IMR-90 (cell line): ENCODE data around the gene BFAR. TPM values are rescaled to one million over a fixed set of nuclear protein-coding genes. Genes with fewer than 3 reads are reported as not detected.

Source experiments
- ATAC-seq: fragments of 200-7000 bp; cut with Tn5 transposase; 2 replicates; pipeline ENCODE4 v1.9.1; 2020; ENCODE audit warnings: low read depth, mild to moderate bottlenecking, moderate library complexity
- BruUV-seq: library from RNA; stranded (reverse); fragments of 400-500 nt; replicated peaks from 2 replicates; lab custom pipeline; 2021; lab: Mats Ljungman, UMichigan
- CTCF ChIA-PET: fragments of 300-600 bp; formaldehyde crosslinking; extraction: SDS; loops from one replicate; lab custom pipeline; 2021; ENCODE audit warnings: antibody characterized with exemption; lab: Yijun Ruan, JAX
- POLR2A ChIA-PET: fragments of 300-600 bp; sonication (Branson Sonifier 250); formaldehyde crosslinking; loops from one replicate; lab custom pipeline; 2022; ENCODE audit warnings: antibody characterized with exemption; ENCODE audit not compliant: unreplicated experiment; lab: Charles Lee
- DNase-seq: peaks from one replicate; pipeline ENCODE4 v3.0.0; 2013
- H2AFZ ChIP-seq: replicated peaks from 2 replicates; pipeline ENCODE3; 2013; ENCODE audit warnings: low read length, mild to moderate bottlenecking; ENCODE audit not compliant: poor library complexity
- H2AK5ac ChIP-seq: 2 replicates; pipeline ENCODE4 v1.6.1; 2013; ENCODE audit warnings: low read depth, low read length, inconsistent platforms
- H2AK9ac ChIP-seq: replicated peaks from 2 replicates; pipeline ENCODE3; 2013; ENCODE audit warnings: mild to moderate bottlenecking, low read depth, low read length, moderate library complexity; ENCODE audit not compliant: poor library complexity
- H2BK120ac ChIP-seq: 2 replicates; pipeline ENCODE4 v1.6.1; 2013; ENCODE audit warnings: low read depth, low read length, inconsistent platforms
- H2BK15ac ChIP-seq: 3 replicates; pipeline ENCODE4 v1.6.1; 2013; ENCODE audit warnings: low read depth, low read length, inconsistent platforms
- H2BK20ac ChIP-seq: 2 replicates; pipeline ENCODE4 v1.6.1; 2013; ENCODE audit warnings: low read depth, mild to moderate bottlenecking, inconsistent platforms, low read length, moderate library complexity
- H2BK5ac ChIP-seq: 2 replicates; pipeline ENCODE4 v1.6.1; 2013; ENCODE audit warnings: mild to moderate bottlenecking, low read depth, low read length, inconsistent platforms; ENCODE audit not compliant: poor library complexity, severe bottlenecking
- H3K14ac ChIP-seq: replicated peaks from 2 replicates; pipeline ENCODE4 v1.6.1; 2013; ENCODE audit warnings: low read depth, low read length, inconsistent platforms
- H3K18ac ChIP-seq: 2 replicates; pipeline ENCODE4 v1.6.1; 2013; ENCODE audit warnings: low read depth, low read length, control low read depth
- H3K23ac ChIP-seq: 2 replicates; pipeline ENCODE4 v1.6.1; 2013; ENCODE audit warnings: low read depth, low read length, inconsistent platforms
- H3K27ac ChIP-seq: 2 replicates; pipeline ENCODE4 v1.5.1; 2013; ENCODE audit warnings: mild to moderate bottlenecking, control low read depth, low read length; ENCODE audit not compliant: insufficient read depth
- H3K27me3 ChIP-seq: 2 replicates; pipeline ENCODE4 v1.6.1; 2013; ENCODE audit warnings: low read length; ENCODE audit not compliant: control insufficient read depth, insufficient read depth
- H3K36me3 ChIP-seq: 2 replicates; pipeline ENCODE4 v1.6.1; 2013; ENCODE audit warnings: low read length, mixed read lengths; ENCODE audit not compliant: control insufficient read depth, insufficient read depth
- H3K4ac ChIP-seq: 2 replicates; pipeline ENCODE4 v1.6.1; 2013; ENCODE audit warnings: low read depth, low read length, inconsistent platforms
- H3K4me1 ChIP-seq: 2 replicates; pipeline ENCODE4 v1.6.1; 2013; ENCODE audit warnings: low read length, mixed read lengths; ENCODE audit not compliant: control insufficient read depth, insufficient read depth
- H3K4me2 ChIP-seq: 2 replicates; pipeline ENCODE4 v1.6.1; 2013; ENCODE audit warnings: low read depth, mild to moderate bottlenecking, control low read depth, low read length, moderate library complexity
- H3K4me3 ChIP-seq: 2 replicates; pipeline ENCODE4 v1.5.1; 2013; ENCODE audit warnings: low read depth, mild to moderate bottlenecking, control low read depth, low read length, moderate library complexity; ENCODE audit not compliant: insufficient read depth
- H3K56ac ChIP-seq: 2 replicates; pipeline ENCODE4 v1.6.1; 2013; ENCODE audit warnings: low read length, inconsistent platforms; ENCODE audit not compliant: insufficient read depth; ENCODE audit errors: extremely low read depth
- H3K79me1 ChIP-seq, 2 experiments: 2 replicates each; pipeline ENCODE4 v1.6.1; 2013; ENCODE audit warnings: low read length in 2 of 2, inconsistent platforms in 1 of 2, low read depth in 1 of 2
- H3K9ac ChIP-seq: 2 replicates; pipeline ENCODE4 v1.6.1; 2013; ENCODE audit warnings: low read depth, low read length, control low read depth
- H3K9me1 ChIP-seq: 2 replicates; pipeline ENCODE4 v1.6.1; 2013; ENCODE audit warnings: low read length, inconsistent platforms; ENCODE audit not compliant: insufficient read depth
- H3K9me3 ChIP-seq: 2 replicates; pipeline ENCODE4 v1.6.1; 2013; ENCODE audit warnings: low read length; ENCODE audit not compliant: control insufficient read depth, insufficient read depth
- H4K20me1 ChIP-seq: 2 replicates; pipeline ENCODE4 v1.6.1; 2013; ENCODE audit warnings: low read length, inconsistent platforms; ENCODE audit not compliant: insufficient read depth
- H4K5ac ChIP-seq: 2 replicates; pipeline ENCODE4 v1.6.1; 2013; ENCODE audit warnings: mild to moderate bottlenecking, low read depth, low read length, control low read depth
- H4K8ac ChIP-seq, 2 experiments: 2 replicates each; pipeline ENCODE4 v1.6.1; 2013; ENCODE audit warnings: low read depth in 2 of 2, low read length in 2 of 2, control low read depth in 1 of 2, inconsistent platforms in 1 of 2
- H4K91ac ChIP-seq: 2 replicates; pipeline ENCODE4 v1.6.1; 2013; ENCODE audit warnings: low read depth, low read length, inconsistent platforms; ENCODE audit not compliant: insufficient read depth
- CHD1 ChIP-seq: IDR thresholded peaks from 2 replicates; pipeline ENCODE4 v1.6.1; 2012; ENCODE audit warnings: low read depth, low read length, improper control_type of control experiment
- MXI1 ChIP-seq: IDR thresholded peaks from 2 replicates; pipeline ENCODE4 v1.6.1; 2012; ENCODE audit warnings: low read depth, mild to moderate bottlenecking, low read length, moderate library complexity, borderline replicate concordance
- POLR2A ChIP-seq: IDR thresholded peaks from 2 replicates; pipeline ENCODE4 v1.6.1; 2012; ENCODE audit warnings: mild to moderate bottlenecking, low read depth, low read length
- RCOR1 ChIP-seq: IDR thresholded peaks from 2 replicates; pipeline ENCODE4 v1.6.1; 2012; ENCODE audit warnings: mild to moderate bottlenecking, low read length, improper control_type of control experiment; ENCODE audit not compliant: insufficient replicate concordance
- RFX5 ChIP-seq: IDR thresholded peaks from 2 replicates; pipeline ENCODE4 v1.8.0; 2012; ENCODE audit warnings: low read depth, mild to moderate bottlenecking, low read length, moderate library complexity
- SMC3 ChIP-seq: fragments of 150-350 bp; IDR thresholded peaks from 2 replicates; pipeline ENCODE4 v1.6.1; 2016; ENCODE audit warnings: low read depth, mild to moderate bottlenecking, antibody characterized with exemption, low read length, moderate library complexity
- WGBS, 2 experiments: methylation state at CpG; one replicate each; pipeline versions ENCODE4 v1.1.5 to v1.1.7; 2013; ENCODE audit warnings: missing lambda C conversion rate in 2 of 2; ENCODE audit not compliant: insufficient read length in 1 of 2; ENCODE audit errors: extremely low coverage in 2 of 2; 5-methylcytosine and 5-hydroxymethylcytosine counted together
- dilution Hi-C: fragments of 300-500 bp; cut with HindIII; formaldehyde crosslinking; loops from one replicate; pipeline ENCODE4 v1.14.3; 2018; ENCODE audit warnings: low sequenced_read_pairs; ENCODE audit not compliant: unreplicated experiment
- in situ Hi-C: fragments of 300-500 bp; cut with MboI; formaldehyde crosslinking; loops from 3 replicates; pipeline ENCODE4 v1.14.3; 2019; ENCODE audit warnings: low sequenced_read_pairs, inconsistent platforms, mixed read lengths
- intact Hi-C: fragments of 100-400 bp; cut with micrococcal nuclease; formaldehyde crosslinking; loops from 2 replicates; pipeline ENCODE4 v1.10.0; 2022
- polyA plus RNA-seq, 3 experiments: library from polyadenylated mRNA; depleted of rRNA; stranded (reverse); fragments of >200 nt; gene quantifications; 2 replicates each; pipeline ENCODE4 v1.2.3, GENCODE V29; 2012; ENCODE audit warnings: low replicate concordance in 1 of 3
- total RNA-seq: library from RNA; depleted of rRNA; stranded (reverse); fragments of >200 nt; gene quantifications from 2 replicates; pipeline ENCODE4 v1.2.3, GENCODE V29; 2012

Gene BFAR
- total and polyA plus RNA-seq, 2 of the 4 experiments (the other 2 are of a cell fraction): 46.6 to 56.5 TPM

- Histone ChIP-seq H3K23ac (no peak overlapping the region), H3K56ac (no peak overlapping the region), H3K4me1 (no peaks in the 10 kb centered on the region), H3K9me1 (no peaks in the 10 kb centered on the region), H3K9me3 (no peaks in the 10 kb centered on the region), H3K36me3 (peaks cover 49% of the 10 kb centered on the region), H3K27ac (no peak overlapping the region), H4K5ac (no peak overlapping the region), H3K9ac (no peak overlapping the region), H2BK120ac (no peak overlapping the region), H3K4me3 (no peak overlapping the region), H3K18ac (no peak overlapping the region), H3K27me3 (no peaks in the 10 kb centered on the region), H2AK5ac (no peak overlapping the region), H2AFZ (no peak overlapping the region), H2BK20ac (no peak overlapping the region), H2BK15ac (no peak overlapping the region), H2BK5ac (no peak overlapping the region), H4K91ac (no peak overlapping the region), H3K4me2 (no peak overlapping the region), H4K8ac (no peak overlapping the region), H3K14ac (no peak overlapping the region), H3K79me1 (peaks cover 16 to 17% of the 10 kb centered on the region in 2 experiments), H2AK9ac (no peak overlapping the region), H3K4ac (no peak overlapping the region), H4K20me1 (no peaks in the 10 kb centered on the region; the same call in 1 of the 2 replicates)
- no peak for TF ChIP-seq MXI1
- no peak for TF ChIP-seq RCOR1
- TF ChIP-seq POLR2A: no peak
- TF ChIP-seq SMC3: no peak
- no peak for TF ChIP-seq CHD1
- no peak for TF ChIP-seq RFX5
- in situ Hi-C loops: loop anchor here (25.0 kb wide), 1 partner anchor 312 kb away; no protein-coding TSS in a partner anchor
- 89% methylated on average over 6 of the region's 10 CpGs; no CpG with 5 or more reads in 1 of the 2 experiments for WGBS, 2 experiments
- dilution Hi-C loops: no loop called here
- intact Hi-C loops: loop anchor here (1.0 kb wide), 1 partner anchor 8 kb away; no protein-coding TSS in a partner anchor
- ChIA-PET CTCF (no interaction called here), POLR2A (no interaction called here)
- ATAC-seq (no peak), DNase-seq (no peak)
- BruUV-seq: no TSS peak
Observed at GRCh38 chr16:14649816-14650215, 17.1 kb downstream of the BFAR start.
